Jurkat, Clone E6-1 (cell line): ENCODE data around the gene SGCD.

Experiments used
- DNase-seq: peaks from one replicate; pipeline ENCODE4 v3.0.0-alpha.2; 2011; ENCODE audit warnings: low read depth, low spot score
- H3K4me3 ChIP-seq: 2 replicates; pipeline ENCODE4 v1.5.1; 2011; ENCODE audit warnings: mild to moderate bottlenecking, low read length, control low read depth, moderate library complexity

The SGCD gene

GRCh38 chr5:156532921-156533320 lies 206.0 kb downstream of the SGCD start:
- H3K4me3 ChIP-seq, result no peak overlapping the region
- no peak for DNase-seq

- H3K4me3 ChIP-seq, result no peak overlapping the region
- DNase-seq, result no peak
Observed at GRCh38 chr5:156534085-156534484, 207.1 kb downstream of the SGCD start.

GRCh38 chr5:156534906-156535485 lies 208.0 kb downstream of the SGCD start:
- DNase-seq, result no peak
- no peak overlapping the region for H3K4me3 ChIP-seq

GRCh38 chr5:156540491-156540890 lies 213.5 kb downstream of the SGCD start:
- DNase-seq, result no peak

GRCh38 chr5:156541582-156541981 lies 214.6 kb downstream of the SGCD start:
- no peak overlapping the region for H3K4me3 ChIP-seq
- DNase-seq, result no peak

More at GRCh38 chr5:156540491-156540890, 213.5 kb downstream of the SGCD start:
- no peak overlapping the region for H3K4me3 ChIP-seq

- DNase-seq, result no peak
- H3K4me3 ChIP-seq, result no peak overlapping the region
Observed at GRCh38 chr5:156543348-156544145, 216.6 kb downstream of the SGCD start.

GRCh38 chr5:156552855-156553358 lies 225.9 kb downstream of the SGCD start:
- no peak for DNase-seq
- no peak overlapping the region for H3K4me3 ChIP-seq

GRCh38 chr5:156556666-156557406 lies 229.9 kb downstream of the SGCD start:
- no peak for DNase-seq
- no peak overlapping the region for H3K4me3 ChIP-seq

GRCh38 chr5:156560002-156560401 lies 233.0 kb downstream of the SGCD start:
- no peak for DNase-seq
- no peak overlapping the region for H3K4me3 ChIP-seq

GRCh38 chr5:156561651-156562050 lies 234.7 kb downstream of the SGCD start:
- H3K4me3 ChIP-seq, result no peak overlapping the region
- DNase-seq, result no peak

GRCh38 chr5:156570615-156571014 lies 243.7 kb downstream of the SGCD start:
- no peak for DNase-seq
- H3K4me3 ChIP-seq, result no peak overlapping the region

- H3K4me3 ChIP-seq, result no peak overlapping the region
- DNase-seq, result no peak
Observed at GRCh38 chr5:156581725-156582124, 254.8 kb downstream of the SGCD start.

- H3K4me3 ChIP-seq, result no peak overlapping the region
- DNase-seq, result no peak
Observed at GRCh38 chr5:156582193-156582598, 255.2 kb downstream of the SGCD start.

- no peak for DNase-seq
- no peak overlapping the region for H3K4me3 ChIP-seq
Observed at GRCh38 chr5:156584871-156585270, 257.9 kb downstream of the SGCD start.

- H3K4me3 ChIP-seq, result no peak overlapping the region
- DNase-seq, result no peak
Observed at GRCh38 chr5:156585999-156586398, 259.0 kb downstream of the SGCD start.

GRCh38 chr5:156587012-156587411 lies 260.0 kb downstream of the SGCD start:
- DNase-seq, result no peak
- no peak overlapping the region for H3K4me3 ChIP-seq

- no peak for DNase-seq
- H3K4me3 ChIP-seq, result no peak overlapping the region
Observed at GRCh38 chr5:156588306-156588705, 261.3 kb downstream of the SGCD start.

GRCh38 chr5:156589104-156589945 lies 262.4 kb downstream of the SGCD start:
- H3K4me3 ChIP-seq, result no peak overlapping the region
- DNase-seq, result no peak

- H3K4me3 ChIP-seq, result no peak overlapping the region
- DNase-seq, result no peak
Observed at GRCh38 chr5:156589946-156590216, 262.9 kb downstream of the SGCD start.
